Frontal cortex (tissue), 4 donors: Measurements from ENCODE around the gene TMEM92. TPM values are rescaled to one million over a fixed set of nuclear protein-coding genes. Genes with fewer than 3 reads are reported as not detected.
"Not testable (repeated sequence)": the region's sequence is repeated elsewhere in the genome, so short reads cannot be mapped to it uniquely, and the experiment has no call there.

Source experiments
- DNase-seq, 2 donors: peaks; one replicate each; pipeline ENCODE4 v3.0.0; 2012; ENCODE audit warnings: low spot score in 2 of 2
- FAIRE-seq: peaks from 2 replicates; lab custom pipeline; 2012; peaks lifted over from hg19 to GRCh38; lab: Jason Lieb, UNC
- total RNA-seq: library from RNA; depleted of rRNA; stranded (reverse); fragments of >200 nt; gene quantifications from one replicate; pipeline ENCODE4 v1.2.3, GENCODE V29; 2014
- donor health status: control.
- donor health status: control.
- donor health status: control.

TMEM92 gene
- total RNA-seq, 1 donor from 2014 or later = not detected

GRCh38 chr17:50272711-50273653 lies 1.3 kb upstream of the TMEM92 start:
- FAIRE-seq = no peak
- DNase-seq = peak; percentile 71 to 79

- DNase-seq (no peak), FAIRE-seq (no peak)
Observed at GRCh38 chr17:50273654-50274040, 619 bp upstream of the TMEM92 start.

- FAIRE-seq = no peak
- no peak for DNase-seq
Observed at GRCh38 chr17:50274897-50275221, 593 bp downstream of the TMEM92 start.

- FAIRE-seq (no peak), DNase-seq (no peak)
Observed at GRCh38 chr17:50275279-50275678, 1.0 kb downstream of the TMEM92 start.

- FAIRE-seq = no peak
Observed at GRCh38 chr17:50276588-50277356, 2.5 kb downstream of the TMEM92 start.

GRCh38 chr17:50277357-50277754 lies 3.1 kb downstream of the TMEM92 start:
- peak in 1 of 2 donors; percentile 8 for DNase-seq
- FAIRE-seq = no peak

More at GRCh38 chr17:50276588-50277356, 2.5 kb downstream of the TMEM92 start:
- no peak for DNase-seq

GRCh38 chr17:50278526-50279180 lies 4.4 kb downstream of the TMEM92 start:
- peak in 1 of 2 donors; percentile 18 for DNase-seq
- no peak for FAIRE-seq

- FAIRE-seq (no peak), DNase-seq (no peak)
Observed at GRCh38 chr17:50279181-50279526, 4.9 kb downstream of the TMEM92 start.

GRCh38 chr17:50279639-50280038 lies 5.4 kb downstream of the TMEM92 start:
- FAIRE-seq = no peak
- DNase-seq = no peak

GRCh38 chr17:50280068-50280467 lies 5.8 kb downstream of the TMEM92 start:
- FAIRE-seq (no peak), DNase-seq (no peak)

GRCh38 chr17:50280801-50281441 lies 6.7 kb downstream of the TMEM92 start:
- no peak for FAIRE-seq
- DNase-seq = no peak

GRCh38 chr17:50281739-50282401 lies 7.6 kb downstream of the TMEM92 start:
- FAIRE-seq = no peak

GRCh38 chr17:50283246-50283645 lies 9.0 kb downstream of the TMEM92 start:
- no peak for DNase-seq
- FAIRE-seq = no peak

More at GRCh38 chr17:50281739-50282401, 7.6 kb downstream of the TMEM92 start:
- no peak for DNase-seq

- DNase-seq = no peak
- no peak for FAIRE-seq
Observed at GRCh38 chr17:50283714-50284113, 9.4 kb downstream of the TMEM92 start.

GRCh38 chr17:50285941-50286340 lies 11.7 kb downstream of the TMEM92 start:
- DNase-seq = no peak

GRCh38 chr17:50287302-50287701 lies 13.0 kb downstream of the TMEM92 start:
- not testable (repeated sequence) for DNase-seq, FAIRE-seq

More at GRCh38 chr17:50285941-50286340, 11.7 kb downstream of the TMEM92 start:
- FAIRE-seq = no peak

GRCh38 chr17:50288306-50288705 lies 14.0 kb downstream of the TMEM92 start:
- FAIRE-seq = no peak
- DNase-seq = no peak

- no peak for FAIRE-seq
- no peak for DNase-seq
Observed at GRCh38 chr17:50289278-50289677, 15.0 kb downstream of the TMEM92 start.

GRCh38 chr17:50289991-50290702 lies 15.9 kb downstream of the TMEM92 start:
- no peak for FAIRE-seq
- no peak for DNase-seq
